GM19468 (cell line): ENCODE results near the gene PTPRK.
"Not testable (repeated sequence)": the region's sequence is repeated elsewhere in the genome, so short reads cannot be mapped to it uniquely, and the experiment has no call there.

ENCODE experiments used
- ATAC-seq: cut with Tn5 transposase; IDR thresholded peaks from one replicate; pipeline ENCODE4 v1.9.1; 2021; ENCODE audit warnings: mild to moderate bottlenecking, moderate library complexity, moderate number of reproducible peaks; ENCODE audit not compliant: unreplicated experiment; ENCODE audit errors: extremely low read depth

PTPRK gene

GRCh38 chr6:128456510-128457230 is 63.7 kb downstream of the PTPRK start:
- ATAC-seq, result no peak

- no peak for ATAC-seq
Observed at GRCh38 chr6:128455959-128456358, 64.4 kb downstream of the PTPRK start.

- no peak for ATAC-seq
Observed at GRCh38 chr6:128452713-128453112, 67.7 kb downstream of the PTPRK start.

GRCh38 chr6:128446497-128446896 is 73.9 kb downstream of the PTPRK start:
- ATAC-seq, result no peak

GRCh38 chr6:128443553-128443952 is 76.8 kb downstream of the PTPRK start:
- ATAC-seq, result no peak

GRCh38 chr6:128439627-128440026 is 80.8 kb downstream of the PTPRK start:
- no peak for ATAC-seq

GRCh38 chr6:128438393-128438792 is 82.0 kb downstream of the PTPRK start:
- ATAC-seq, result no peak

GRCh38 chr6:128437685-128438084 is 82.7 kb downstream of the PTPRK start:
- no peak for ATAC-seq

- not testable (repeated sequence) for ATAC-seq
Observed at GRCh38 chr6:128434752-128435151, 85.6 kb downstream of the PTPRK start.

GRCh38 chr6:128432394-128432793 is 88.0 kb downstream of the PTPRK start:
- no peak for ATAC-seq

- ATAC-seq, result no peak
Observed at GRCh38 chr6:128427139-128427538, 93.3 kb downstream of the PTPRK start.

- no peak for ATAC-seq
Observed at GRCh38 chr6:128425856-128426255, 94.5 kb downstream of the PTPRK start.

GRCh38 chr6:128422871-128423270 is 97.5 kb downstream of the PTPRK start:
- ATAC-seq, result no peak

- no peak for ATAC-seq
Observed at GRCh38 chr6:128422200-128422599, 98.2 kb downstream of the PTPRK start.

GRCh38 chr6:128421788-128422187 is 98.6 kb downstream of the PTPRK start:
- no peak for ATAC-seq

GRCh38 chr6:128417698-128418097 is 102.7 kb downstream of the PTPRK start:
- no peak for ATAC-seq

GRCh38 chr6:128415387-128415786 is 105.0 kb downstream of the PTPRK start:
- no peak for ATAC-seq

- no peak for ATAC-seq
Observed at GRCh38 chr6:128414943-128415342, 105.5 kb downstream of the PTPRK start.

- ATAC-seq, result no peak
Observed at GRCh38 chr6:128413291-128413690, 107.1 kb downstream of the PTPRK start.

GRCh38 chr6:128412680-128413079 is 107.7 kb downstream of the PTPRK start:
- no peak for ATAC-seq

GRCh38 chr6:128410584-128410983 is 109.8 kb downstream of the PTPRK start:
- ATAC-seq, result no peak

GRCh38 chr6:128409003-128409402 is 111.4 kb downstream of the PTPRK start:
- ATAC-seq, result no peak
